GM21390 (cell line): ENCODE results near the gene ARHGAP28.
"Not testable (repeated sequence)": the region's sequence is repeated elsewhere in the genome, so short reads cannot be mapped to it uniquely, and the experiment has no call there.

Experiments
- ATAC-seq: cut with Tn5 transposase; IDR thresholded peaks from one replicate; pipeline ENCODE4 v1.9.1; 2021; ENCODE audit not compliant: unreplicated experiment

The ARHGAP28 gene

GRCh38 chr18:6775237-6775636 is 45.7 kb downstream of the ARHGAP28 start:
- ATAC-seq, result no peak

- no peak for ATAC-seq
Observed at GRCh38 chr18:6775702-6776101, 46.2 kb downstream of the ARHGAP28 start.

- ATAC-seq, result no peak
Observed at GRCh38 chr18:6776188-6776587, 46.7 kb downstream of the ARHGAP28 start.

GRCh38 chr18:6777509-6777908 is 48.0 kb downstream of the ARHGAP28 start:
- ATAC-seq, result no peak

GRCh38 chr18:6778459-6779247 is 49.1 kb downstream of the ARHGAP28 start:
- ATAC-seq, result no peak

- ATAC-seq, result no peak
Observed at GRCh38 chr18:6781142-6781714, 51.7 kb downstream of the ARHGAP28 start.

- no peak for ATAC-seq
Observed at GRCh38 chr18:6781796-6782195, 52.3 kb downstream of the ARHGAP28 start.

GRCh38 chr18:6782861-6783260 is 53.3 kb downstream of the ARHGAP28 start:
- no peak for ATAC-seq

- no peak for ATAC-seq
Observed at GRCh38 chr18:6784046-6784445, 54.5 kb downstream of the ARHGAP28 start.

GRCh38 chr18:6785001-6785400 is 55.5 kb downstream of the ARHGAP28 start:
- ATAC-seq, result no peak

- no peak for ATAC-seq
Observed at GRCh38 chr18:6785411-6785810, 55.9 kb downstream of the ARHGAP28 start.

GRCh38 chr18:6792391-6792790 is 62.9 kb downstream of the ARHGAP28 start:
- no peak for ATAC-seq

- ATAC-seq, result no peak
Observed at GRCh38 chr18:6793455-6793854, 63.9 kb downstream of the ARHGAP28 start.

- ATAC-seq, result no peak
Observed at GRCh38 chr18:6793986-6794385, 64.5 kb downstream of the ARHGAP28 start.

GRCh38 chr18:6795307-6795706 is 65.8 kb downstream of the ARHGAP28 start:
- no peak for ATAC-seq

GRCh38 chr18:6796511-6796910 is 67.0 kb downstream of the ARHGAP28 start:
- no peak for ATAC-seq

GRCh38 chr18:6797171-6797570 is 67.7 kb downstream of the ARHGAP28 start:
- ATAC-seq, result no peak

GRCh38 chr18:6798896-6799295 is 69.4 kb downstream of the ARHGAP28 start:
- no peak for ATAC-seq

- ATAC-seq, result not testable (repeated sequence)
Observed at GRCh38 chr18:6800309-6800708, 70.8 kb downstream of the ARHGAP28 start.

GRCh38 chr18:6807515-6808257 is 78.2 kb downstream of the ARHGAP28 start:
- ATAC-seq, result no peak

- ATAC-seq, result no peak
Observed at GRCh38 chr18:6810191-6810590, 80.7 kb downstream of the ARHGAP28 start.

- ATAC-seq, result no peak
Observed at GRCh38 chr18:6811816-6812215, 82.3 kb downstream of the ARHGAP28 start.
